ENCODE results near the gene EFTUD2.

The EFTUD2 gene

GRCh38 chr17:44889003-44889402 is 10.2 kb downstream of the EFTUD2 start:
- TF ChIP-seq CTCF (IDR thresholded peaks at IDR 0.05; ENCODE audit: low read length), result no peak
- TF ChIP-seq EZH2 (IDR thresholded peaks at IDR 0.05; ENCODE audit: borderline replicate concordance, low read length), result no peak
- peaks cover 47% of the 10 kb centered on the region for H3K36me3 ChIP-seq (ENCODE audit: insufficient read depth, low read length)
- H3K79me2 ChIP-seq (ENCODE audit: insufficient read depth, low read length), result peaks cover 4% of the 10 kb centered on the region; the same call in 1 of the 2 replicates
- peaks cover 7% of the 10 kb centered on the region for H3K4me1 ChIP-seq (ENCODE audit: insufficient read depth, low read length, severe bottlenecking)
- H3K27ac ChIP-seq (ENCODE audit: low read depth, low read length, poor library complexity, severe bottlenecking), result no peak overlapping the region
- H3K9me3 ChIP-seq (ENCODE audit: low read length), result no peaks in the 10 kb centered on the region
- H3K9me2 ChIP-seq (ENCODE audit: low read depth, low read length), result no peaks in the 10 kb centered on the region
- no peak overlapping the region for H3K4me2 ChIP-seq (ENCODE audit: low read length)
- no peak overlapping the region for H2AFZ ChIP-seq (ENCODE audit: low read length)
- no peak overlapping the region for H3K9ac ChIP-seq (ENCODE audit: low read length)
- H3K27me3 ChIP-seq (ENCODE audit: insufficient read depth, low read length), result no peaks in the 10 kb centered on the region
- H4K20me1 ChIP-seq (ENCODE audit: insufficient read depth, low read length), result no peaks in the 10 kb centered on the region
- no peak overlapping the region for H3K4me3 ChIP-seq (ENCODE audit: low read depth, low read length, poor library complexity, severe bottlenecking)
- no peaks in the 10 kb centered on the region for H3F3A ChIP-seq (ENCODE audit: insufficient read depth, low read length)

- Histone ChIP-seq H3K79me2 (ENCODE audit: insufficient read depth, low read length) (peaks cover 4% of the 10 kb centered on the region; the same call in 1 of the 2 replicates), H3K4me3 (ENCODE audit: low read depth, low read length, poor library complexity, severe bottlenecking) (no peak overlapping the region), H3K9ac (ENCODE audit: low read length) (no peak overlapping the region), H3K27me3 (ENCODE audit: insufficient read depth, low read length) (no peaks in the 10 kb centered on the region), H3K9me3 (ENCODE audit: low read length) (no peaks in the 10 kb centered on the region), H3K9me2 (ENCODE audit: low read depth, low read length) (no peaks in the 10 kb centered on the region), H4K20me1 (ENCODE audit: insufficient read depth, low read length) (no peaks in the 10 kb centered on the region), H3K4me2 (ENCODE audit: low read length) (no peak overlapping the region), H3F3A (ENCODE audit: insufficient read depth, low read length) (no peaks in the 10 kb centered on the region), H3K36me3 (ENCODE audit: insufficient read depth, low read length) (peaks cover 49% of the 10 kb centered on the region), H3K4me1 (ENCODE audit: insufficient read depth, low read length, severe bottlenecking) (peaks cover 7% of the 10 kb centered on the region), H3K27ac (ENCODE audit: low read depth, low read length, poor library complexity, severe bottlenecking) (no peak overlapping the region), H2AFZ (ENCODE audit: low read length) (no peak overlapping the region)
- TF ChIP-seq CTCF (IDR thresholded peaks at IDR 0.05; ENCODE audit: low read length) (no peak), EZH2 (IDR thresholded peaks at IDR 0.05; ENCODE audit: borderline replicate concordance, low read length) (no peak)
Measured at GRCh38 chr17:44887971-44888954, 11.0 kb downstream of the EFTUD2 start.

GRCh38 chr17:44887016-44887415 is 12.2 kb downstream of the EFTUD2 start:
- Histone ChIP-seq H3K4me1 (ENCODE audit: insufficient read depth, low read length, severe bottlenecking) (peaks cover 7% of the 10 kb centered on the region), H3K27me3 (ENCODE audit: insufficient read depth, low read length) (no peaks in the 10 kb centered on the region), H3K4me3 (ENCODE audit: low read depth, low read length, poor library complexity, severe bottlenecking) (no peak overlapping the region), H3K79me2 (ENCODE audit: insufficient read depth, low read length) (peaks cover under 1% of the 10 kb centered on the region; the same call in 1 of the 2 replicates), H3K27ac (ENCODE audit: low read depth, low read length, poor library complexity, severe bottlenecking) (no peak overlapping the region), H4K20me1 (ENCODE audit: insufficient read depth, low read length) (no peaks in the 10 kb centered on the region), H3K36me3 (ENCODE audit: insufficient read depth, low read length) (peaks cover 50% of the 10 kb centered on the region), H3K9me2 (ENCODE audit: low read depth, low read length) (no peaks in the 10 kb centered on the region), H3K4me2 (ENCODE audit: low read length) (no peak overlapping the region), H2AFZ (ENCODE audit: low read length) (no peak overlapping the region), H3F3A (ENCODE audit: insufficient read depth, low read length) (no peaks in the 10 kb centered on the region), H3K9me3 (ENCODE audit: low read length) (no peaks in the 10 kb centered on the region), H3K9ac (ENCODE audit: low read length) (no peak overlapping the region)
- TF ChIP-seq EZH2 (IDR thresholded peaks at IDR 0.05; ENCODE audit: borderline replicate concordance, low read length) (no peak), CTCF (IDR thresholded peaks at IDR 0.05; ENCODE audit: low read length) (no peak)
